HG03469 (cell line): ENCODE data around the gene MUC5AC.

Experiments used
- ATAC-seq: cut with Tn5 transposase; IDR thresholded peaks from one replicate; pipeline ENCODE4 v1.9.1; 2021; ENCODE audit warnings: mild to moderate bottlenecking, moderate library complexity, moderate number of reproducible peaks; ENCODE audit not compliant: unreplicated experiment

Gene MUC5AC

DNA sequence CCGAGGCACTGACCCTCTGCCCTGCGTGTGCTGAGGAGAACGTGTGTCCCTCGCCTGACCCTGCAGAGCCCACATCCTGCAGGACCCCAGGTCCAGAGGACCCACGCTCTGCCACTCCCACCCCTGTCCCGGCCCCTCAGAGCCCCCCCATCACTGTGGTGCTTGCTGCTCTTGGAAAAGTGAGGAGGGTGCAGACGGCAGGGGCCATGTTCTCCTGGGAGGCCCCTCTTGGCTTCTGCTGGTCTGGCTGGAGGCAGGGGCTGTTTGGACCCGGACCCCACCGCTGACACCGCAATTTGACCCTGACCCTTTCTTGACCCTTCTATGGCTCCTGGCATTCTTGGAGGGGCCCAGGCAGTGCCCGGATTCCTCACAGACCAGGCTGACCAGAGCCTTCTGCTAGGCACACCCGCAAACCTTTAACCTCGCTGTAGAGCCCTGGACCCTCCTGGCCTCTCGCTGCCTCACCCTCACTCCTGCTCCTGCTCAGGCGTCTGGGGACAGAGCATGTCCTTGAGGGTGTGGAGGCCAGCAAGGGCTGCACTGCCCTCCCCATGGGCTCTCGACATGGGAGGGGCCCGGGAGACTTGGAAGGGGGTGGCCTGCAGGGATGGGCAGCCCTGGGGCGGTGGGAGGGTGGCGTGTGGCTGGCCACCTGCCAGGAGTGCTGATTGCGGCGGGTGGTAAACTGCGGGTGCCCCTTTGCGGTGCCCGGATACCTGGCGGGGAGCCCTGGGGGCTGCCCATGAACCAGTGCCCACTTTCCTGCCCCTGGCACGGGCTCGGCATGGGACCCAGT, 37.0 kb upstream of the MUC5AC start:
- no peak for ATAC-seq

DNA sequence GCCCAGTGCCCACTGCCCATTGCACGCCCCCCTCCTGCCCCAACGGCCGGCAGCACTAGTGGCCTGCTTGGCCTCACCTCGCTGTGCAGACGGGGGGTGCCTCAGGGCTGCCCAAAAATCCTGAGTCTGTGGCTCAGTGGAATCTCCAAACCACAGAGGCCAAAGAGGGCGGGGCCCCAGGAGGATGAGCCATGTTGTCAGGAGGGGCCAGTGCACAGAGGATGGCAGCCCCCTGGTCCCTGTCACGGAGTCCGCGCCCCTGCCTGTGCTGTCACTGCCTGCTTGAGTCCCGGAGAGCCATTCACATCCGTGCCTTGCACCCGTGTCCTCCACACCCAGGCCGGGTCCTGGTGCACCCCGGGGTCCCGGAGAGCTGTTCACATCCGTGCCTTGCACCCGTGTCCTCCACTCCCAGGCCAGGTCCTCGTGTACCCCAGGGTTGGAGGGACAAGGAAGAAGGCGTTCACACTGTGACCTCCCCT, 36.4 kb upstream of the MUC5AC start:
- ATAC-seq: no peak

DNA sequence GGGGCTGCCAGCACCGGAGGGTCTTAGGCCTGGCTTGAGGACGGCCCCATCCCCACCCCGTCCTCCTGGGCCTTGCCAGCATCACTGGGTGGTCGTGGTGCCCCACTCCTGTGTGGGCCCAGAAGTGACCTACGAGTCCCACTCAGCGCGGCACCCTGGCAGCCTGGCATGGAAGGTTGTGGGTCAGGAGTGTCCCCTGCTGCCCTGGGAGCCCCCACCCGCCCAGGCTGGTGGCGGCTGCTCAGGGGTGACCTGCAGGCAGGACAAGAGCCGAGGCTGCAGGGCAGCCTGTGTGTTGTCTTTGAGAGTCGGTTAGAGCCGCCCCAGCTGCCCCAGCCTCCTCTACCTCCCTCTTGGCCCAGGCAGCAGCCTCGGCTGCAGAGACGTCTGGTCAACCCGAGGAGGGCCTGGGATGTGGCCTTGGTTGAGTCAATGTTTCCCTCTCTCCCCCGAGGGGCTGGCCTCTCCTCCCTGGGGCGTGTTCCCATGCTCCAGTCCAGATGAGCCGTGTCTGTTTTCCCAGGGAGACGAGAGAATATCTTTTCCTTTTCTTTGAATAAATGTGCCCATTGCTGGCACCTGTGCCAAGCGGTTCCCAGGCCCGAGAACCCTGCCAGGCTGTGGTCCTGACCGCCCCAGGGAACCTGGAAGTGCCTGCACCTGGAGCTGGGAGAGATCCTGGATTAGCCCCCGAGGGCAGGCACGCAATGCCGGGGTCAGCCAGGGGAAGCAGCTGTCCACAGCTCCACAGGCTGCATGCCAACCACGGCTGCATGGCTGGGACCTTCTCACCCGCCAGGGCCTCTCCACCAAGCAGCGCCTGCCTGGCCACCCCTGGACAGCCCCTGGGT, 35.7 kb upstream of the MUC5AC start:
- ATAC-seq: no peak

DNA sequence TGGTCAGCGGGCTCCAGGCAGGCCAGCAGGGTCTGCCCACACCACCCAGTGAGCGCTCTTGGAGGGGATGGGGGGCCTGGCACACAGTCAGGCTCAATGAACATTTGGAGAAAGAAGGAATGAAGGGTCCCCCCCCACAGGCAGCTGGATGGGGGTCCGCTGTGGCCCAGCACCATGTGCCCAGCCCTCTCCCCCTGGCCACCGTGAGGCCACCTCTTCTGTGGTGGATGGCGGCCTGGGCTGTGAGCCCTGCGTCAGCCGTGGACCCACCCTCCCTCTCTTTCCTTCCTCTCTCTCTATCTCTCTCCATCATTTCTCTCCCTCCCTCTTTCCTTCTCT, 35.1 kb upstream of the MUC5AC start:
- ATAC-seq: no peak

DNA sequence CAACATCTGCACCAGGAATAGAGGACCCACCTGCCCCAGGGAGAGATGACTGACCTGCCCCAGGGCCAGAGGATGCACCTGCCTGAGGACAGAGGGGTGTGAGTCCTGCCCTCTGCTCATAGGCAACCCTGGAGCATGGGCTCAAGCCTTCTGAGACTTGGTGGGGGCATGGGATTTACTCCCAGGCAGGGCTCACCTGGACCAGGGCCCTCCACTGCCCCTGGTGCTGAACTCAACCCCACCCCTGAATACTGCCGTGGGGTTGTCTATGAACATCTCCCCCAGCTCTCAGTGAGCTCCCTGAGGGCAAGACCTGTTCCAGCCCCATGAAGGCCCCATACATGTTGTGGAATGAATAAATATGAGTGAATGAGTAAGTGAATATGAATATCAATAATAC, 33.8 kb upstream of the MUC5AC start:
- ATAC-seq: no peak

DNA sequence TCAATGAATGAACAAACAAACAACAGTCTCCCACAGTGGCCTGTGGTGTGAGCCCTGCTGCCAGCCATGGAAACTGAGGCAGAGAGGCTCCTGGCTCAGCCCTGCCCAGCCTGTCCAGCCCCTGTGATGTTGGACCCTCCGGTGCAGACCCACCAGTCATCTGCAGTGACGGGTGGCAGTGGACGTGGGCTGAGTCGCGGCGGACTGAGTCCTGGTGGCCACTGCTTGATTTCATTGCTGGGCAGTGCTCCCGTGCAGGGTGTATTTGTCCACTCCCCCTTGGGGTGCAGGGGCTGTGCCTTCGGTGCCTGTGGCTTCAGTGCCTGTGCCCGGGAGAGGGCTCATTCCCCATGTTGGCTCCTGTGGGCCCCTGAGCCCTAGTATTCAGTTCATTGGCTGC, 31.9 kb upstream of the MUC5AC start:
- ATAC-seq: no peak

DNA sequence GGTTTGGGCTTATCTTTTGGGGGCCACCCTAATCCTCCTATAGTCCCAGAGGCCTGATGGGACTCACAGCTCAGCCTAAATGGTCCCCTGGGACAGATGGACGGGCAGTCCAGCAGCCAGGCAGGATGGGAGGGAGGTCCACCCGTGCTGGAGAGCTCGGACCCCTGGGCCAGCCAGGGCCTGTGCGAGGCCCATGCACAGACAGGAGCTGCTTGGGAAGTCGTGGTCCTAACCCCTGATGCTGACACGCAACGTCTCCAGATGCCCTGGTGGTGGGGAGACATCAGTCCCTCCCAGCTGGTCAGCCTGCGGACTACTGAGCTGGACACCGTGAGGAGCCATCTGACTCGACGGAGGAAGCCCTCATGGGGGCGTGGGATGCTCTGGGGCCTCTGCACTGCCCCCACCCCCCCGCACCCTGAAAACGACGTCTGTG, 31.2 kb upstream of the MUC5AC start:
- ATAC-seq: no peak

DNA sequence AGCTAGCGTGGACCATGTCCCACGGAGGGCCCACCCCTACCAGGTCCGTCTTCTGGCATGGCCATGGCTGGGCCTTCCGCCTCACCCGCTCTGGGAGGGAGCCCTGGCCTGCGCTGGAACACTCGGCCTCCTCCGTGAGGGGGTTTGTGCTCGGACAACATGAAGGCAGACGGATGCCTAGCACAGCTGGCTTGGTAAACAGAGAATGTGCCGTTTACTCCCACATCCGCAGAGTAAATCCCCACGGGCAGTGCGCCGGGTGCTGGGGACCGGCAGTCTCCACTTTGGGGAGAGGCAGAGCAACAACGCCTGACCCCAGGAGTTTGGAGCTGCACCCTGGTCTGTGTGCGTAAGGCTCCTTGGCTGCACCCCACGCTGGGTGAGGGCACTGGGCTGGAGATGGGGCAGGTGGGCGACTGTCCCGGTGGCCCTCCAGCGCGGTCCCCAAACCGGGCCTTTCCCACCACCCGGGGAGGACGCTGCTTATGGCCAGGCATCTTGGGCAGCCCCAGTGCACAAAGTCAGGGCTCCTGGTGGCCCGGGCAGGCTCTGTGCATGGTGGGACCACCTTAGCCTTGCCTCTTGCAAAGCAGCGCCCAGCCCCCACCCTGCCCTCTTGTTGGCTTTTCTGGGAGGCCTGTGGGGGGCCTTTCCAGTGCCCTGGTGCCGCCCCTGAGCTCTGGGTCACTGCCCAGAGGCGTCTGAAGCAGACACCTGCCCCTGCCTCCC, 30.7 kb upstream of the MUC5AC start:
- ATAC-seq: no peak

DNA sequence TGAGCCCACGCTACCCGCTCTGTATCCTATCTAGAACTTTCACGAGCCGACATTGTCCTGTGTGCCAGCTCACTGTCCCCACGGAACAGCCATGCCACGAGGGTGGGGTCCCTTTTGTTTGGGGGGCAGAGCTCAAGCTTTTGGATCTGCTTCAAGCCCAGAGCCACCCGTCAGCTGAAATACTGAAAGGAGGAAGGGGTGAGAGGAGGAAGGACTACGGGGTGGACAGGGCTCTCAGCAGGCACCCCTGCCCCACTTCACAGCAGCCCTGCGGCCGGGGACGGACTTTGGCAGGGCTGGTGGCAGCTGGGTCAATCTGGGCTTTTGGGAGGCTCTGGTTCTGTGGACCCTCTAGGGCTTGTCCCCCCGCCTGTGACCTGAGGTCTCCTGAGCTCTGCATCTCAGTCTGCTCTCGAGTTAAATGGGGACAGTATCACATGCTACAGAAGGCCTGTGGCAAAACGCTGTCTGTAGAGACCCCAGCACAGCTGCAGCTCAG, 30.0 kb upstream of the MUC5AC start:
- ATAC-seq: no peak

DNA sequence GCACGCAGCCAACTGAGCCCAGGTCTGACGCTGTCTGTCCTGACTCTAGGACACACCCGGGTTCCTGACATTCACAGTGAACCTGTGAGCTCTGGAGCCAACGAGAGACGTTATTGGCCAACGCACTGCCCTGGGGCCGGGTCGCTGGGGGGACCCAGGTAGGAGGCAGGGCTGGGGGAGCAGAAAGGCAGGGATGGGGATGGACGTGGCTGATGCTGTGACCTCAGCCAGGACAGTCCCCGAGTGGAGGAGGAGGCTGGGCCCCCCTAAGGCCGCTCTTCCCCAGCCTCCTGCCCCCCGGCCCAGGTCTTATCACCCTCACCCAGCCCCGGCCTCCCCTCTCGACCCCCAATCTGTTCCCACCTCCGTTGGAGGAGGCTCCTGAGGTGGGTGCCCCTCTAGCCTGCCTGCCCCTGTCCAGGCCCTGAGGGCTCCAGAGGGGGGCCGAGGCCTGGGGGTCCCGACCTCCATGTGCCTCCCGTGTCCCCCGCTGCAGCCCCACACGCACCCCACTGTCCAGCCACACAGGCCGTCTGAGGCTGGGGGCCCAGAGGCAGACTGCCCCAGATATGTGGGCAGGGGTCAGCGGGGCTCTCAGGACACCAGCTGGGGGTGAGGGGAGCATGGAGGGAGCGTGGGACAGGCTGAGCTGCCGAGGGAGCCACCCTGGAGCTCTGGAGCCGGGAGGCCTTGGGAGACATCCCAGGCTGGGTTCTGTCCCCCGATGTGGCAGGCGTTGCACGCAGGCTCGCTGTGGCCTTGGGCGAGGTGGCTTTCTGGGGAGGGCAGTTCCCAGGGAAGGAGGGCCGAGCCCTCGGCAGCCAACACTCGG, 29.2 kb upstream of the MUC5AC start:
- ATAC-seq: no peak

DNA sequence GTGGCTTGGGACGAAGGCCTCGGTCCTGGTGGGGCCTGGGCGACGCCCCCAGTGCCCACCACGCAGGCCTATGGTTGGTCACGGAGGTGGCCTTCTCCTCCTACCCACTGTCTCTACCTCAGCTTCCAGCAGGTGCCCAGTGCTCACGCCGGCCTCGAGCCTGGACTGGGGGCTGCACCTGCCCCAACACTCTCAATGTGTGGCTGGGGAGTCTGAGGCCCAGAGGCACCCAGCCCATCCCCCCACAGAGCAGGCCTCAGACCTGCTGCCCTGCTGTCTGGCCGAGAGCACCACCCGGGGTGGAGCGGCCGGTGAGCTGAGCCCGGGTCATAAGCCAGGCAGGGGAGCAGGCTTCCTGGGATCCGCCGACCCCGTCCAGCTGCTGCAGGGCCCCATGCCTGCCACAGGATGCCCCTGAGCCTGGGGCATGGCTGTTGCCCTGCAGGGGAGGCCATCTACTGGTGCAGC, 28.6 kb upstream of the MUC5AC start:
- no peak for ATAC-seq

DNA sequence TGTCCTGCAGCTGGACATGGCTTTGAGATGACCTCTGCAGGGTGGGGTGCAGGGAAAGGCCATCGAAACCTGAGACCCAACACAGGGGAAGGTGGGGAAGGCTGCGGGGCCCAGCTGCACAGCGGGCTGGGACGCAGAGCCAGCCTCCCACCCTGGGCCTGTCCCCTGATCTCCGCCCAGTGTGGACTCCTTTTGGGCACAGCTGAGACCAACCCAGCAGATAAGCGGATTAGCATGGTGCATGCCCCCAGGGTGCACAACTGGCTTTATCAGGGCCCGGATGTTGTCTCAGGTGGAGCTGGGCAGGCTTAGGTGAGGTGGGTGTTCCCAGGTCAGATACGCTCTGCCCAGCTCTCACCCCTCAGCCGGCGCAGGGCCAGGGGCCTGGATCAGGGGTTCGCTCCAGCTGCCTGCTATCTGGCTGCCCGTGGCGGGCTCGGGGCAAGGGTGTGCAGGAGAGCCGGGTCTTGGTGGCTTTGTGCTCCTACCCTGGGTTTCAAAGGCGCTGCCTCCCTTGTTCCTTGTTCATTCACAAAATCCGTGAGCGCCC, 28.1 kb upstream of the MUC5AC start:
- ATAC-seq: no peak

DNA sequence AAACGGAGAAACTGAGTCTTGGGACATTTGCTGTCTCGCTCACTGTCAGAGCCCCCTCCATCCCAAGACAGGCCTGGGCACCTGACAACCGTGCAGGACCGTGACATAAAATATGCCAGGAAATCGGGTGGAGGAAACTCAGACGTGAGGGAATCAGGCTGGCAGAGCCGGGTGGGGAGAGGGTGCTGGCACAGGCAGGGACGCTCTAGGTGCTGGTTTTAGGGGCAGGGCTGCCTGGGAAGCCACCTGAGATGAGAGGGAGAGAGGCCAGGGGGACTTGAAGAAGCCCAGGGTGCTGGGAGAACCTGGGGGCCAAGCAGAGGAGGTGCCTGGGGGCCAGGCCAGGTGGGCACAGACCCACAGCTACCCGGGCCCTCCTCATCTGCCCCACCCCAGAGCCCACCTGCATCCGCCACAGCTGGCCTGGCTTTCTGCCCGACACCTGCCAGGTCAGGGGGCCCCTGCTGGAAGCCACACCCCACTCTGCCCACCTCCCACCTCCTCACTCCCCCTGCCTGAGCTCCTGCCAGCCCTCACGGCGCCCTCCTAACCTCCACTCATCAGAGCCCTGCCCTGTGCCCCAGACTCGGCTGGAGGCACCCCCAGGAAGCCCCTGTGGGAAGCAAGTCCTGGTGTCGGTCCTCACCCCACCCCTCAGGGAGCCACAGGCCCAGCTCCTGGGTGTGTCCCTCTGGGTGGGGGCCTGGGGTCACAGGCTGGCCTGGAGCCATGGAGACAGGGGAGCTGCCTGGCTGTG, 27.3 kb upstream of the MUC5AC start:
- ATAC-seq: no peak

DNA sequence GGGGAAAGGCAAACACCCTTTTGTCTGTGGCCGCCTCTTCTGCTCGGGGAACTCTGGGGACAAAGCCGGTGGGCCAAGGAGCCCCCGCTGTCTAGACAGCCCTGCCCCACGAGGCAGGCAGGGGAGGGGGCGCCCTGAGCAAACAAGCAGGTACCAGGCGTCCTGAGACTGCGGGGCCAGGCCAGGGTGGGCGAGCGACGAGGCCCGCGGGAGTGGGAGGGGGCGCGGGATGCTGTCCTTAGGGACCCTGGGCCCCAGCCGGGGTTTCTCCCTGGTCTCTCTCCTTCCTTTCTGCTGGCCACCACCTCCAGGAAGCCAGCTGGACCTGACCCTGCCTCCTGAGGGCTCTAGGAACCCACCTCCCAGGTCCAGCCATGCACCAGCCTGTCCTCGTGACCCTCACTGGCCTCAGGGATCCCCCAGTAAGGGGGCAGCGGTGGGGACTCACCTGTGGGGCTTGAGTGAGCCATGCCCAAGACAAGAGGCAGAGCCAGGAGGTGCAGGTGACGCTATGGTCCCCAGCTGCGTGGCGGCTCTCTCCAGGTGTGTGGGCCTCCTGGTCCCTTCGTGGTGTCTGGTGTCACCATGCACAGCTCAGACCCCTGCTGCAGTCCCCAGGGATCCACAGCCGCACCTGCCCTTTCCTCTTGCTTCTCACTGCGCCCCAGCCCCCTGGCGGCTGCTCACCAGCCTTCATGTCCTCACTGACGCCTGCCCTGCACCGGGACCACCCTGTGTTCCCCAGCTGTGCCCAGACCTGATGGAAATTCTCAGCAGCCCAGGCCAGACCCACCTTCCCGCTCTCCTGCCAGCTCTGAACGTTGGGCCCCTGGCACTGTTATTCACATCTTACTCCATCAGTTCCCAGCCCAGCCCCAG, 26.5 kb upstream of the MUC5AC start:
- ATAC-seq: no peak

DNA sequence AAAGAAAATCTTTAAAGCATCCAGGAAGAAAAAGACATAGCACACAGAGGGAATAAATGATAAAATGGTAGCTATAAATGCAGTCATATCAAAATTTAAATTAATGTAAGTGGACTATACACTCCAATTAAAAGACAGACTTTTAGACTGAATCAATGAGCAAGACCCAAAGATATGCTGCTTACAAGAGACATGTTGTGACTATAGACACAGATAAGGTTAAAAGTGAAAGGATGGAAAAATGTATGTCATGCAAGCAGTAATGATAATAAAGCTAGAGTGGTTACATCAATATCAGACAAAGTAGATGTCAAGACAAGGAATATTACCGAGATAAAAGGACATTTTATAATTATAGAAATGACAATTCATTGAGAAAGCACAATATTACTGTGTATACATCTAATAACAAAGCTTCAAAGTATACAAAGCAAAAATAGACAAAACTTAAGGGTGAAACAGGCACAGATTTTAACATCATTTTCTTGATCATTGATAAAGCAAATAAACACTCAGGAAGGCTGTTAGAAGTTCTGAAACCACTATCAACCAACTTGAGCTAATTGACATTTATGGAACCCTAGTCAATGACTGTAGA, 22.8 kb upstream of the MUC5AC start:
- ATAC-seq: no peak

DNA sequence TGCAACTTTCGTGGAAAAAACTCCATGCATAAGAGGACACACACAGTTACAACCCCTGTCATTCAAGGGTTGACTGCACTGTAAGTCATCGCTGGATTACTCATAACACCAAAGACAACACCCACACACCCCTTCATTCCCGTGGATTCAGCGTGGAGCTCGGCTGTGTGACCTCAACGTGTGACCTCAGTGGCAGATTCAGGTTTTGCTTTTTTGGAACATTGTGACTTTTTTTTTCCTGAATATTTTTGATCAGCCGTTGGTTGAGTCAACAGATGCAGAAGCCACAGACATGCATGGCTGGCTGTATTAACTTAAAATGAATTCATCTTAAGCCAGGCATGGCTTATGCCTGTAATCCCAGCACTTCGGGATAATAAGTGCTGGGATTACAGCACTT, 19.7 kb upstream of the MUC5AC start:
- no peak for ATAC-seq

DNA sequence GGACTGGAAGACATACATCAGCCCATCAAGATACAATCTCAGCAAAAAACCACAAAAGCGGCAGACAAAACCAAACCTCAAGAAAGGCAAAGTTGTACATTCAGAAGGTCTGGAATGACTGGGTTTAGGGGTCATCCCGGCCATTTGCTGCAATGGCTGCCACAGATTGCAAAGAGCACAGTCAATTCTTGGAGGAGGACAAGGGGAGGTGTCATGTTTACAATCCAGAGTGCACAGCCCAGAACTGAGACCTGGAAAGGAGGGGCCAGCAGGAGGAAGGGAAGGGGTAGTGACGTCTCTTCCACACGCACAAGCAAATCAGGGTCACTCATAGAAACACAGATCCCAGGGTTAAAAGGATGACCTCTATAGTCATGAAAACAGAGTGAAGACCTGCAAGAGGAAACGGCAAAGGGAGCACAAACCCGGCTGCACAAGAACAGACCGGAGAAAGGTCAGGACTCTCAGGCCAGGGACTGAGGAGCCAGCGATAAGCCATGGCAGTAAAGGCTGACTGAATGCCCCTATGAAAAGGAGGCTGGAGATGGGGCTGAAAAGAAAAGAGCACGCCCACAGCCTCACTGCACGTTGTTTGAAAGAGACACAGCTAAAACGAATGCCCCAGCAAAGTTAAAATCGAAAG, 18.2 kb upstream of the MUC5AC start:
- no peak for ATAC-seq
